GM13976 (cell line): ENCODE results near the gene SLX4.

Source experiments
- DNase-seq: peaks from one replicate; pipeline ENCODE4 v3.0.0; 2012; ENCODE audit warnings: low spot score
- CTCF ChIP-seq: IDR thresholded peaks from 2 replicates; pipeline ENCODE4 v1.5.1; 2012; ENCODE audit warnings: borderline replicate concordance, mild to moderate bottlenecking; ENCODE audit not compliant: insufficient read depth; ENCODE audit errors: extremely low read depth, missing control alignments, control extremely low read depth
- in situ Hi-C: fragments of 300-500 bp; cut with MboI; formaldehyde crosslinking; loops from one replicate; pipeline ENCODE4 v1.12.0; 2022; ENCODE audit warnings: low sequenced_read_pairs, mixed read lengths, inconsistent platforms; ENCODE audit not compliant: unreplicated experiment

Gene SLX4

GRCh38 chr16:3654249-3654991, 43.0 kb upstream of the SLX4 start, which contains the start of gene DNASE1:
TSS of gene DNASE1 (plus strand) at chr16:3654691. CDS start at chr16:3655374, 683 bp downstream.
- in situ Hi-C loops, result loop anchor here (10.0 to 25.0 kb wide), 2 partner anchors 60 to 117 kb away; no protein-coding TSS in a partner anchor
- peak; percentile 80 for TF ChIP-seq CTCF
- DNase-seq, result peak; percentile 88

- TF ChIP-seq CTCF, result no peak
- no peak for DNase-seq
- in situ Hi-C loops, result loop anchor here (10.0 to 25.0 kb wide), 2 partner anchors 58 to 115 kb away; no protein-coding TSS in a partner anchor
These were observed 41.2 kb upstream of the SLX4 start for GRCh38 chr16:3652373-3653195.

GRCh38 chr16:3651461-3652372, 40.3 kb upstream of the SLX4 start:
- DNase-seq, result no peak
- in situ Hi-C loops, result loop anchor here (10.0 to 25.0 kb wide), 2 partner anchors 57 to 114 kb away; no protein-coding TSS in a partner anchor
- TF ChIP-seq CTCF, result no peak

GRCh38 chr16:3650631-3651265, 39.3 kb upstream of the SLX4 start:
- in situ Hi-C loops, result loop anchor here (10.0 to 25.0 kb wide), 2 partner anchors 56 to 113 kb away; no protein-coding TSS in a partner anchor
- TF ChIP-seq CTCF, result no peak
- DNase-seq, result no peak

GRCh38 chr16:3646348-3646920, 35.0 kb upstream of the SLX4 start:
- in situ Hi-C loops, result no loop called here
- no peak for TF ChIP-seq CTCF
- DNase-seq, result no peak
